ENCODE measurements around the gene FBXO34. TPM values are rescaled to one million over a fixed set of nuclear protein-coding genes. Genes with fewer than 3 reads are reported as not detected.

Gene FBXO34
- total and polyA plus RNA-seq, 5 experiments from 2014 or later, result 16.8 to 25.5 (median 23.1) TPM

GRCh38 chr14:55318694-55319093, 47.5 kb downstream of the FBXO34 start:
- Mint-ChIP-seq H3K9me3 (peaks cover 0 to 4% (median 0%) of the 10 kb centered on the region in 9 donors), H3K36me3 (peaks cover 0 to 32% (median 31%) of the 10 kb centered on the region in 3 donors), H3K4me1 (peaks cover 0 to 9% (median under 1%) of the 10 kb centered on the region in 4 donors), H3K27ac (no peak overlapping the region), H3K4me3 (no peak overlapping the region), H3K27me3 (no peaks in the 10 kb centered on the region)
- DNase-seq (no peak), ATAC-seq (no peak)
- POLR2A ChIA-PET, result no interaction called here

- H3K27me3 Mint-ChIP-seq, result no peaks in the 10 kb centered on the region
- H3K36me3 Mint-ChIP-seq, result peaks cover 0 to 16% (median 4%) of the 10 kb centered on the region in 3 donors
- no peak overlapping the region for H3K27ac Mint-ChIP-seq
- POLR2A ChIA-PET, result no interaction called here
- no peak overlapping the region for H3K4me3 Mint-ChIP-seq
- ATAC-seq (no peak), DNase-seq (no peak)
- H3K4me1 Mint-ChIP-seq, result peaks cover 8 to 31% (median 19%) of the 10 kb centered on the region in 4 donors
- no peaks in the 10 kb centered on the region for H3K9me3 Mint-ChIP-seq
These were observed 52.7 kb downstream of the FBXO34 start for GRCh38 chr14:55323910-55324309.

GRCh38 chr14:55324812-55325211, 53.6 kb downstream of the FBXO34 start:
- DNase-seq (no peak), ATAC-seq (no peak)
- H3K27ac Mint-ChIP-seq, result peak overlapping the region in 2 of 10 donors; percentile 28 to 70
- POLR2A ChIA-PET, result no interaction called here
- peak overlapping the region in 1 of 10 donors; percentile 10 for H3K4me3 Mint-ChIP-seq
- H3K9me3 Mint-ChIP-seq, result no peaks in the 10 kb centered on the region
- H3K36me3 Mint-ChIP-seq, result peaks cover 0 to 13% (median 3%) of the 10 kb centered on the region in 3 donors
- H3K4me1 Mint-ChIP-seq, result peaks cover 8 to 38% (median 21%) of the 10 kb centered on the region in 4 donors
- H3K27me3 Mint-ChIP-seq, result no peaks in the 10 kb centered on the region

- H3K36me3 Mint-ChIP-seq, result peaks cover 0 to 9% (median 3%) of the 10 kb centered on the region in 3 donors
- DNase-seq (no peak), ATAC-seq (no peak)
- no peak overlapping the region for H3K4me3 Mint-ChIP-seq
- H3K9me3 Mint-ChIP-seq, result no peaks in the 10 kb centered on the region
- POLR2A ChIA-PET, result interaction anchor here (0.6 kb wide), 1 partner anchor 838 kb away, joined by 4 read pairs; no protein-coding TSS in a partner anchor
- H3K4me1 Mint-ChIP-seq, result peaks cover 14 to 51% (median 34%) of the 10 kb centered on the region in 4 donors
- H3K27ac Mint-ChIP-seq, result peak overlapping the region in 5 of 10 donors; percentile 0 to 61 (median 17)
- no peaks in the 10 kb centered on the region for H3K27me3 Mint-ChIP-seq
These were observed 56.0 kb downstream of the FBXO34 start for GRCh38 chr14:55327179-55327578.

GRCh38 chr14:55328317-55328716, 57.1 kb downstream of the FBXO34 start:
- POLR2A ChIA-PET, result no interaction called here
- Mint-ChIP-seq H3K27me3 (no peaks in the 10 kb centered on the region), H3K9me3 (no peaks in the 10 kb centered on the region), H3K27ac (peak overlapping the region in 2 of 10 donors; percentile 2 to 69), H3K36me3 (peaks cover 0 to 9% (median 3%) of the 10 kb centered on the region in 3 donors), H3K4me1 (peaks cover 23 to 62% (median 45%) of the 10 kb centered on the region in 4 donors), H3K4me3 (no peak overlapping the region)
- DNase-seq, result no peak
- ATAC-seq, result no peak

GRCh38 chr14:55329999-55330710, 58.9 kb downstream of the FBXO34 start:
- DNase-seq, result no peak
- Mint-ChIP-seq H3K4me3 (no peak overlapping the region), H3K4me1 (peaks cover 37 to 75% (median 63%) of the 10 kb centered on the region in 4 donors)

GRCh38 chr14:55332654-55333570, 61.7 kb downstream of the FBXO34 start:
- peak overlapping the region; percentile 72 to 86 (median 82) for H3K4me3 Mint-ChIP-seq
- H3K27me3 Mint-ChIP-seq, result no peaks in the 10 kb centered on the region
- peaks cover 34 to 77% (median 62%) of the 10 kb centered on the region in 4 donors for H3K4me1 Mint-ChIP-seq
- POLR2A ChIA-PET, result interaction anchor here (0.6 to 0.7 kb wide), 2 partner anchors 99 to 164 kb away, joined by 3 to 4 read pairs; no protein-coding TSS in a partner anchor
- DNase-seq (peak in 3 of 10 donors; percentile 3 to 20 (median 10)), ATAC-seq (peak; percentile 70)
- H3K9me3 Mint-ChIP-seq, result no peaks in the 10 kb centered on the region
- H3K27ac Mint-ChIP-seq, result peak overlapping the region; percentile 73 to 92 (median 84)
- peaks cover 0 to 3% (median 0%) of the 10 kb centered on the region in 3 donors for H3K36me3 Mint-ChIP-seq

More at GRCh38 chr14:55329999-55330710, 58.9 kb downstream of the FBXO34 start:
- POLR2A ChIA-PET, result no interaction called here
- Mint-ChIP-seq H3K27ac (peak overlapping the region in 6 of 10 donors; percentile 11 to 69 (median 48)), H3K36me3 (peaks cover 0 to 3% (median 2%) of the 10 kb centered on the region in 3 donors), H3K9me3 (no peaks in the 10 kb centered on the region), H3K27me3 (no peaks in the 10 kb centered on the region)
- no peak for ATAC-seq

GRCh38 chr14:55333711-55334485, 62.7 kb downstream of the FBXO34 start:
- Mint-ChIP-seq H3K27me3 (no peaks in the 10 kb centered on the region), H3K27ac (peak overlapping the region; percentile 20 to 92 (median 72)), H3K4me1 (peaks cover 34 to 80% (median 65%) of the 10 kb centered on the region in 4 donors), H3K36me3 (peaks cover 0 to 3% (median 0%) of the 10 kb centered on the region in 3 donors), H3K4me3 (peak overlapping the region; percentile 10 to 85 (median 66)), H3K9me3 (no peaks in the 10 kb centered on the region)
- DNase-seq, result no peak
- POLR2A ChIA-PET, result interaction anchor here (0.7 kb wide), 1 partner anchor 165 kb away, joined by 3 read pairs; no protein-coding TSS in a partner anchor
- ATAC-seq, result no peak

- H3K4me1 Mint-ChIP-seq, result peaks cover 35 to 84% (median 73%) of the 10 kb centered on the region in 4 donors
- peaks cover 0 to 3% (median 0%) of the 10 kb centered on the region in 3 donors for H3K36me3 Mint-ChIP-seq
- POLR2A ChIA-PET, result interaction anchor here (0.7 kb wide), 1 partner anchor 11 kb away, joined by 4 read pairs; no protein-coding TSS in a partner anchor
- DNase-seq (peak in 1 of 10 donors; percentile 11), ATAC-seq (peak in 1 of 2 donors; percentile 49)
- H3K9me3 Mint-ChIP-seq, result no peaks in the 10 kb centered on the region
- H3K27ac Mint-ChIP-seq, result peak overlapping the region in 9 of 10 donors; percentile 6 to 83 (median 75)
- peak overlapping the region in 7 of 10 donors; percentile 0 to 45 (median 23) for H3K4me3 Mint-ChIP-seq
- no peaks in the 10 kb centered on the region for H3K27me3 Mint-ChIP-seq
These were observed 64.9 kb downstream of the FBXO34 start for GRCh38 chr14:55336162-55336561.

- Mint-ChIP-seq H3K27ac (peak overlapping the region in 6 of 10 donors; percentile 6 to 87 (median 70)), H3K4me3 (peak overlapping the region in 2 of 10 donors; percentile 26 to 33), H3K36me3 (peaks cover 0 to 3% (median 0%) of the 10 kb centered on the region in 3 donors), H3K9me3 (no peaks in the 10 kb centered on the region), H3K4me1 (peaks cover 35 to 88% (median 75%) of the 10 kb centered on the region in 4 donors), H3K27me3 (no peaks in the 10 kb centered on the region)
- DNase-seq (no peak), ATAC-seq (no peak)
- POLR2A ChIA-PET, result interaction anchor here (0.7 kb wide), 1 partner anchor 11 kb away, joined by 4 read pairs; no protein-coding TSS in a partner anchor
These were observed 65.5 kb downstream of the FBXO34 start for GRCh38 chr14:55336691-55337090.

GRCh38 chr14:55339770-55340169, 68.5 kb downstream of the FBXO34 start:
- no peaks in the 10 kb centered on the region for H3K9me3 Mint-ChIP-seq
- ATAC-seq, result no peak
- POLR2A ChIA-PET, result no interaction called here
- H3K36me3 Mint-ChIP-seq, result peaks cover 0 to 3% (median 0%) of the 10 kb centered on the region in 3 donors
- no peaks in the 10 kb centered on the region for H3K27me3 Mint-ChIP-seq
- DNase-seq, result no peak
- H3K4me3 Mint-ChIP-seq, result no peak overlapping the region
- peaks cover 15 to 80% (median 56%) of the 10 kb centered on the region in 4 donors for H3K4me1 Mint-ChIP-seq
- H3K27ac Mint-ChIP-seq, result peak overlapping the region in 4 of 10 donors; percentile 17 to 45 (median 29)
